Measurements from ENCODE around the gene MARCHF7. TPM values are rescaled to one million over a fixed set of nuclear protein-coding genes. Genes with fewer than 3 reads are reported as not detected.

MARCHF7 gene
- total and polyA plus RNA-seq, 2 of the 8 experiments (the other 6 are each of a cell fraction or from before 2014, with no cell fraction given), result 18.3 to 116 TPM

Other genes starting within 250 kb of the MARCHF7 start
- gene BAZ2B, start 96.0 kb upstream of the MARCHF7 start, total RNA-seq (2021; fragmentation: NEBNext Ultra II Directional; extraction: Animal tissue kit (Norgen Biotek cat#: 25700)), result 46.3 and 48.8 TPM in 2 replicates
- gene BAZ2B, start 96.0 kb upstream of the MARCHF7 start, polyA plus RNA-seq (2011; rRNA removed), result 13.2 and 15.2 TPM in 2 replicates
- 0.61 and 0.76 TPM in 2 replicates for gene CD302, start 85.7 kb downstream of the MARCHF7 start, total RNA-seq (2021; fragmentation: NEBNext Ultra II Directional; extraction: Animal tissue kit (Norgen Biotek cat#: 25700))
- gene CD302, start 85.7 kb downstream of the MARCHF7 start, polyA plus RNA-seq (2011; rRNA removed), result 0.42 and 0.79 TPM in 2 replicates
- 4.2 and 5.5 TPM in 2 replicates for gene LY75, start 192.2 kb downstream of the MARCHF7 start, total RNA-seq (2021; fragmentation: NEBNext Ultra II Directional; extraction: Animal tissue kit (Norgen Biotek cat#: 25700))
- 2.7 TPM in 2 replicates for gene LY75, start 192.2 kb downstream of the MARCHF7 start, polyA plus RNA-seq (2011; rRNA removed)

Data from H1 (cell line).